HEK293 (cell line): Measurements from ENCODE around the gene CCDC127.

Experiments used
- CTCF ChIA-PET: fragments of 350-600 bp; formaldehyde crosslinking; extraction: SDS; loops from one replicate; lab custom pipeline; 2021; ENCODE audit warnings: antibody characterized with exemption; lab: Yijun Ruan, JAX
- POLR2A ChIA-PET: fragments of 300-600 bp; formaldehyde crosslinking; extraction: SDS; loops from one replicate; lab custom pipeline; 2020; ENCODE audit warnings: antibody characterized with exemption, inconsistent platforms; lab: Yijun Ruan, JAX
- H3K27ac ChIP-seq: fragments of 200-500 bp; sonication (Bioruptor generic); 2 replicates; pipeline ENCODE4 v1.5.1; 2014; ENCODE audit warnings: low read depth, low read length, control low read depth, inconsistent platforms; ENCODE audit errors: extremely low read depth
- H3K36me3 ChIP-seq, 2 experiments: fragments of 200-500 bp in 1 of 2; sonication (Bioruptor generic) in 1 of 2; 1 replicate in 1 of 2; 2 replicates in 1 of 2; pipeline ENCODE4 v1.5.1; 2014 to 2017; ENCODE audit warnings: inconsistent platforms in 2 of 2, low read length in 2 of 2; ENCODE audit not compliant: control insufficient read depth in 2 of 2, insufficient read depth in 1 of 2
- H3K4me1 ChIP-seq: fragments of 200-500 bp; sonication (Bioruptor generic); 2 replicates; pipeline ENCODE4 v1.5.1; 2014; ENCODE audit warnings: mild to moderate bottlenecking, low read length, inconsistent platforms; ENCODE audit not compliant: control insufficient read depth, insufficient read depth
- H3K4me3 ChIP-seq: 2 replicates; pipeline ENCODE4 v1.5.1; 2011; ENCODE audit warnings: low read depth, mild to moderate bottlenecking, control low read depth, low read length, moderate library complexity
- H3K9me3 ChIP-seq: fragments of 200-500 bp; sonication (Bioruptor generic); 2 replicates; pipeline ENCODE4 v1.5.1; 2014; ENCODE audit warnings: low read depth, low read length, inconsistent platforms; ENCODE audit not compliant: control insufficient read depth, insufficient read depth
- GLIS2 ChIP-seq: fragments of 450-650 bp; formaldehyde crosslinking; IDR thresholded peaks from 2 replicates; pipeline ENCODE4 v1.5.1; 2016; ENCODE audit warnings: missing biosample characterization, missing genetic modification characterization
- HIC1 ChIP-seq: fragments of 450-650 bp; formaldehyde crosslinking; IDR thresholded peaks from 2 replicates; pipeline ENCODE4 v1.5.1; 2016; ENCODE audit warnings: missing biosample characterization, missing genetic modification characterization
- KLF16 ChIP-seq: fragments of 450-650 bp; formaldehyde crosslinking; IDR thresholded peaks from 2 replicates; pipeline ENCODE4 v1.5.1; 2017; ENCODE audit warnings: missing biosample characterization, missing genetic modification characterization
- PATZ1 ChIP-seq: fragments of 450-650 bp; formaldehyde crosslinking; IDR thresholded peaks from 2 replicates; pipeline ENCODE4 v1.5.1; 2016; ENCODE audit warnings: missing biosample characterization, missing genetic modification characterization
- SCRT1 ChIP-seq: fragments of 450-650 bp; formaldehyde crosslinking; IDR thresholded peaks from 2 replicates; pipeline ENCODE4 v1.5.1; 2016; ENCODE audit warnings: missing biosample characterization, missing genetic modification characterization, borderline replicate concordance
- ZFP3 ChIP-seq: fragments of 450-650 bp; formaldehyde crosslinking; IDR thresholded peaks from 2 replicates; pipeline ENCODE4 v1.5.1; 2016; ENCODE audit warnings: low read depth, missing biosample characterization, missing genetic modification characterization
- ZNF138 ChIP-seq: fragments of 450-650 bp; formaldehyde crosslinking; IDR thresholded peaks from 2 replicates; pipeline ENCODE4 v1.5.1; 2016; ENCODE audit warnings: missing biosample characterization, missing genetic modification characterization, borderline replicate concordance
- ZNF175 ChIP-seq: fragments of 450-650 bp; formaldehyde crosslinking; IDR thresholded peaks from 2 replicates; pipeline ENCODE4 v1.5.1; 2016; ENCODE audit warnings: missing biosample characterization, missing genetic modification characterization
- ZNF239 ChIP-seq: fragments of 450-650 bp; formaldehyde crosslinking; IDR thresholded peaks from 2 replicates; pipeline ENCODE4 v1.5.1; 2016; ENCODE audit warnings: missing biosample characterization, missing genetic modification characterization
- ZNF473 ChIP-seq: fragments of 450-650 bp; formaldehyde crosslinking; IDR thresholded peaks from 2 replicates; pipeline ENCODE4 v1.5.1; 2017; ENCODE audit warnings: missing biosample characterization, missing genetic modification characterization
- ZNF488 ChIP-seq: fragments of 450-650 bp; formaldehyde crosslinking; IDR thresholded peaks from 2 replicates; pipeline ENCODE4 v1.5.1; 2016; ENCODE audit warnings: missing biosample characterization, missing genetic modification characterization
- ZNF626 ChIP-seq: fragments of 450-650 bp; sonication (Bioruptor Pico); formaldehyde crosslinking; IDR thresholded peaks from 2 replicates; pipeline ENCODE4 v1.5.1; 2018; ENCODE audit warnings: missing biosample characterization, missing genetic modification characterization, inconsistent platforms
- ZNF645 ChIP-seq: fragments of 450-650 bp; formaldehyde crosslinking; IDR thresholded peaks from 2 replicates; pipeline ENCODE4; 2016; ENCODE audit warnings: missing biosample characterization, missing genetic modification characterization
- ZNF654 ChIP-seq: fragments of 450-650 bp; formaldehyde crosslinking; IDR thresholded peaks from 2 replicates; pipeline ENCODE4 v1.5.1; 2016; ENCODE audit warnings: low read depth, missing biosample characterization, missing genetic modification characterization
- ZNF747 ChIP-seq: fragments of 450-650 bp; formaldehyde crosslinking; IDR thresholded peaks from 2 replicates; pipeline ENCODE4 v1.5.1; 2016; ENCODE audit warnings: missing biosample characterization, missing genetic modification characterization
- TF ChIP-seq, protein P1 (sequence below): fragments of 450-650 bp; formaldehyde crosslinking; IDR thresholded peaks from 2 replicates; pipeline ENCODE4 v1.5.1; 2017; ENCODE audit warnings: missing biosample characterization, missing genetic modification characterization
- TF ChIP-seq, protein P2 (sequence below): fragments of 450-650 bp; formaldehyde crosslinking; optimal IDR thresholded peaks from 2 replicates; pipeline ENCODE3; 2016; ENCODE audit warnings: missing biosample characterization, mild to moderate bottlenecking, missing genetic modification characterization

CCDC127 gene

DNA sequence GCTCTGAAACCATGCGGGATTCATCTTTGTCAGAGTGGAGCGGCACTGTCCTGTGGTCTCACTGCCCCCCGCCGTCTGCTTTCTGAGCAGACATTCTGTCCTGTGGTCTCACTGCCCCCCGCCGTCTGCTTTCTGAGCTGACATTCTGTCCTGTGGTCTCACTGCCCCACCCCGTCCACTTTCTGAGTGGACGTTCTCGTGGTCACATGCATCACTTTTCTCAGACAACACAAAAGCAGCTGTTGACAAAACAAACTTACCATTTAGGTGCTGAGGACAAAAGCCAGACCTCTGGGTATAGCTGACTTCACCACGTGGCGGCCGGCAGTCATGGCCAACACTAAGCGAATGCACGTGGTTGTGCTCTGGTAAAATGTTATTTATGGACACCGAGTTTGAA is 23.9 kb downstream of the CCDC127 start:
- CTCF ChIA-PET, result interaction anchor here (0.5 to 0.7 kb wide), 2 partner anchors 53 to 146 kb away, joined by 3 read pairs; no protein-coding TSS in a partner anchor
- Histone ChIP-seq H3K27ac (no peak overlapping the region), H3K4me3 (no peak overlapping the region), H3K4me1 (no peaks in the 10 kb centered on the region), H3K36me3 (no peaks in the 10 kb centered on the region), H3K9me3 (no peaks in the 10 kb centered on the region)
- POLR2A ChIA-PET, result interaction anchor here (1.4 kb wide), 1 partner anchor 24 kb away, joined by 4 read pairs; the partner anchor contains the start of genes CCDC127 and SDHA
- TF ChIP-seq ZFP3 (tag by site-specific recombination), result no peak
- TF ChIP-seq KLF16 (tag by site-specific recombination), result no peak
- no peak for TF ChIP-seq ZNF654
- no peak for TF ChIP-seq ZNF747 (tag by site-specific recombination)
- no peak for TF ChIP-seq SCRT1
- TF ChIP-seq ZNF626 (tag by site-specific recombination), result no peak
- TF ChIP-seq ZNF473 (tag by site-specific recombination), result no peak
- TF ChIP-seq, protein P1, sequence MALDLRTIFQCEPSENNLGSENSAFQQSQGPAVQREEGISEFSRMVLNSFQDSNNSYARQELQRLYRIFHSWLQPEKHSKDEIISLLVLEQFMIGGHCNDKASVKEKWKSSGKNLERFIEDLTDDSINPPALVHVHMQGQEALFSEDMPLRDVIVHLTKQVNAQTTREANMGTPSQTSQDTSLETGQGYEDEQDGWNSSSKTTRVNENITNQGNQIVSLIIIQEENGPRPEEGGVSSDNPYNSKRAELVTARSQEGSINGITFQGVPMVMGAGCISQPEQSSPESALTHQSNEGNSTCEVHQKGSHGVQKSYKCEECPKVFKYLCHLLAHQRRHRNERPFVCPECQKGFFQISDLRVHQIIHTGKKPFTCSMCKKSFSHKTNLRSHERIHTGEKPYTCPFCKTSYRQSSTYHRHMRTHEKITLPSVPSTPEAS, result no peak
- no peak for TF ChIP-seq PATZ1 (tag by site-specific recombination)
- no peak for TF ChIP-seq ZNF488 (tag by site-specific recombination)
- TF ChIP-seq, protein P2, sequence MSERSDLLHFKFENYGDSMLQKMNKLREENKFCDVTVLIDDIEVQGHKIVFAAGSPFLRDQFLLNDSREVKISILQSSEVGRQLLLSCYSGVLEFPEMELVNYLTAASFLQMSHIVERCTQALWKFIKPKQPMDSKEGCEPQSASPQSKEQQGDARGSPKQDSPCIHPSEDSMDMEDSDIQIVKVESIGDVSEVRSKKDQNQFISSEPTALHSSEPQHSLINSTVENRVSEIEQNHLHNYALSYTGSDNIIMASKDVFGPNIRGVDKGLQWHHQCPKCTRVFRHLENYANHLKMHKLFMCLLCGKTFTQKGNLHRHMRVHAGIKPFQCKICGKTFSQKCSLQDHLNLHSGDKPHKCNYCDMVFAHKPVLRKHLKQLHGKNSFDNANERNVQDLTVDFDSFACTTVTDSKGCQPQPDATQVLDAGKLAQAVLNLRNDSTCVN (tag by site-specific recombination), result no peak
- no peak for TF ChIP-seq ZNF138
- no peak for TF ChIP-seq ZNF239
- TF ChIP-seq ZNF175, result no peak

DNA sequence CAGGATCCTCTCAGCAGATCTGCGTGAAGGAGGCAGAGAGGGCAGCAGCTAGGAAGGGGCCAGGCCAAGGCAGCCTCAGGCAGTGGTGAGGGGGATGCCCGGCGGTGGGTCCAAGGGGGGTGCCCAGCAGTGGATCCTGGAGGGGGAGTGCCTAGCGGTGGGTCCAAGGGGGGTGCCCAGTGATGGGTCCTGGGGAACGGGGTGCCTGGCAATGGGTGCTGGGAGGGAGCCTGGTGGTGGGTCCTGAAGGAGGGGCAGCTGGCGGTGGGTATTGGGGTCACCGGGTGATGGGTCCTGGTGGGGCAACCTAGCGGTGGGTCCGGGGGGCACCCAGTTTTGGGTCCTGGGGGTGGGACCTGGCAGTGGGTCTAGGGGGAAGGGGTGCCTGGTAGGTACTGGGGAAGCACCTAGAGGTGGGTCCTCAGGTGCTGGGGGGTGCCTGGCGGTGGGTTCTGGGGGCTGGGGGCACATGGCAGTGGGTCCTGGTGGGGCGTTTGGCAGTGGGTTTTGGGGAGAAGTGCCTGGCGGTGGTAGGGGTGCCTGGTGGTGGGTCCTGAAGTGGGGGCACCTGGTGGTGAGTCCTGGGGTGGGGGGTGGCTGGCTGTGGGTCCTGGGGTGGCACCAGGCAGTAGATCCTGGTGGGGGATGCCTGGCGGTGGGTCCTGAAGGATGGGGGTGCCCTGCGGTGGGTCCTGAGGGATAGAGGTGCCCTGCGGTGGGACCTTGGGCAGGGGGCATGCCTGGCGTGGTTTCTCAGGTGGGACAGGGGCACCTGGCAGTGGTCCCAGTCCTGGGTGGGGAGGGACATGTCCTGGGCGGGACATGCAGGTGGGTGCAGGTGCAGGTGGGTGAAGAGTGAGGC is 24.8 kb downstream of the CCDC127 start:
- ChIA-PET CTCF (interaction anchor here (0.6 kb wide), 1 partner anchor 233 kb away, joined by 3 read pairs; no protein-coding TSS in a partner anchor), POLR2A (no interaction called here)
- Histone ChIP-seq H3K9me3 (no peaks in the 10 kb centered on the region), H3K4me3 (no peak overlapping the region), H3K36me3 (no peaks in the 10 kb centered on the region), H3K4me1 (peaks cover 3% of the 10 kb centered on the region), H3K27ac (no peak overlapping the region)
- peak; percentile 42; the same call in 1 of the 2 replicates for TF ChIP-seq GLIS2 (tag by site-specific recombination)
- 0 out of 2 replicates have a peak, but pooled peaks have one; percentile 34 for TF ChIP-seq HIC1 (tag by site-specific recombination)
- 0 out of 2 replicates have a peak, but pooled peaks have one; percentile 22 for TF ChIP-seq PATZ1 (tag by site-specific recombination)
- no peak for TF ChIP-seq ZNF645 (tag by site-specific recombination)
